ENCODE results near the gene MFSD2A.

The MFSD2A gene

GRCh38 chr1:39988618-39989343, 33.8 kb downstream of the MFSD2A start:
- Histone ChIP-seq H3K4me3 (ENCODE audit: low read depth in 1 of 2, low read length in 1 of 2) (no peak overlapping the region), H3K4me1 (ENCODE audit: control insufficient read depth in 1 of 2, insufficient read depth in 1 of 2, low read depth in 1 of 2, low read length in 1 of 2) (no peaks in the 10 kb centered on the region), H3K27me3 (no peaks in the 10 kb centered on the region), H3K9me3 (no peaks in the 10 kb centered on the region), H3K27ac (no peak overlapping the region), H3K36me3 (no peaks in the 10 kb centered on the region)
- TF ChIP-seq CTCF (IDR thresholded peaks at IDR 0.05) = no peak

- Histone ChIP-seq H3K4me3 (ENCODE audit: low read depth in 1 of 2, low read length in 1 of 2) (no peak overlapping the region), H3K9me3 (no peaks in the 10 kb centered on the region), H3K27ac (no peak overlapping the region), H3K36me3 (no peaks in the 10 kb centered on the region), H3K4me1 (ENCODE audit: control insufficient read depth in 1 of 2, insufficient read depth in 1 of 2, low read depth in 1 of 2, low read length in 1 of 2) (no peaks in the 10 kb centered on the region), H3K27me3 (no peaks in the 10 kb centered on the region)
- TF ChIP-seq CTCF (IDR thresholded peaks at IDR 0.05) = no peak
Observed at GRCh38 chr1:39990428-39990827, 35.5 kb downstream of the MFSD2A start.

- H3K4me1 ChIP-seq (ENCODE audit: control insufficient read depth in 1 of 2, insufficient read depth in 1 of 2, low read depth in 1 of 2, low read length in 1 of 2) = no peaks in the 10 kb centered on the region
- no peak overlapping the region for H3K27ac ChIP-seq
- no peaks in the 10 kb centered on the region for H3K27me3 ChIP-seq
- H3K36me3 ChIP-seq = no peaks in the 10 kb centered on the region
- H3K4me3 ChIP-seq (ENCODE audit: low read depth in 1 of 2, low read length in 1 of 2) = no peak overlapping the region
- no peaks in the 10 kb centered on the region for H3K9me3 ChIP-seq
- no peak for TF ChIP-seq CTCF (IDR thresholded peaks at IDR 0.05)
Observed at GRCh38 chr1:39992234-39992633, 37.3 kb downstream of the MFSD2A start.

GRCh38 chr1:39992888-39993287, 37.9 kb downstream of the MFSD2A start:
- no peak overlapping the region for H3K4me3 ChIP-seq (ENCODE audit: low read depth in 1 of 2, low read length in 1 of 2)
- H3K9me3 ChIP-seq = no peaks in the 10 kb centered on the region
- no peak for TF ChIP-seq CTCF (IDR thresholded peaks at IDR 0.05)

GRCh38 chr1:39995973-39996393, 41.0 kb downstream of the MFSD2A start:
- no peak overlapping the region for H3K27ac ChIP-seq
- H3K4me3 ChIP-seq (ENCODE audit: low read depth in 1 of 2, low read length in 1 of 2) = no peak overlapping the region
- H3K27me3 ChIP-seq = no peaks in the 10 kb centered on the region
- H3K9me3 ChIP-seq = no peaks in the 10 kb centered on the region
- no peak for TF ChIP-seq CTCF (IDR thresholded peaks at IDR 0.05)
- no peaks in the 10 kb centered on the region for H3K4me1 ChIP-seq (ENCODE audit: control insufficient read depth in 1 of 2, insufficient read depth in 1 of 2, low read depth in 1 of 2, low read length in 1 of 2)
- no peaks in the 10 kb centered on the region for H3K36me3 ChIP-seq

More at GRCh38 chr1:39992888-39993287, 37.9 kb downstream of the MFSD2A start:
- Histone ChIP-seq H3K4me1 (ENCODE audit: control insufficient read depth in 1 of 2, insufficient read depth in 1 of 2, low read depth in 1 of 2, low read length in 1 of 2) (no peaks in the 10 kb centered on the region), H3K27me3 (no peaks in the 10 kb centered on the region), H3K27ac (no peak overlapping the region), H3K36me3 (no peaks in the 10 kb centered on the region)

All from neutrophil (primary cell).